Upper lobe of left lung (tissue), 6 donors: ENCODE measurements around the gene LRRK1. TPM values are rescaled to one million over a fixed set of nuclear protein-coding genes. Genes with fewer than 3 reads are reported as not detected.

ENCODE experiments used
- ATAC-seq, 2 donors: fragments of 200-7000 bp; cut with Tn5 transposase; one replicate each; pipeline ENCODE4 v1.9.1; 2022; ENCODE audit warnings: mild to moderate bottlenecking in 2 of 2, moderate library complexity in 2 of 2; ENCODE audit not compliant: low FRiP score in 2 of 2
- DNase-seq, 2 donors: peaks; one replicate each; pipeline ENCODE4 v3.0.0-alpha.2; 2019 to 2020
- H3K27ac ChIP-seq, 4 donors: fragments of 200-600 bp; sonication (generic); one replicate each; pipeline ENCODE4 v1.5.1; 2016 to 2019
- H3K27me3 ChIP-seq, 4 donors: fragments of 200-600 bp; sonication (generic); one replicate each; pipeline ENCODE4 v1.5.1; 2017 to 2019
- H3K36me3 ChIP-seq, 4 donors: fragments of 200-600 bp; sonication (generic); one replicate each; pipeline ENCODE4 v1.5.1; 2016 to 2019
- H3K4me1 ChIP-seq, 4 donors: fragments of 200-600 bp; sonication (generic); one replicate each; pipeline ENCODE4 v1.5.1; 2018 to 2019
- H3K4me3 ChIP-seq, 4 donors: fragments of 200-600 bp; sonication (generic); one replicate each; pipeline ENCODE4 v1.5.1; 2017 to 2019; ENCODE audit warnings: mild to moderate bottlenecking in 2 of 4, moderate library complexity in 1 of 4
- H3K9me3 ChIP-seq, 4 donors: fragments of 200-600 bp; sonication (generic); one replicate each; pipeline ENCODE4 v1.5.1; 2018 to 2019
- EP300 ChIP-seq, 4 donors: sonication (generic); formaldehyde crosslinking; IDR thresholded peaks; one replicate each; pipeline ENCODE4 v1.5.1; 2017; ENCODE audit warnings: antibody characterized with exemption in 4 of 4, control low read depth in 2 of 4
- POLR2A ChIP-seq, 4 donors: fragments of 450-650 bp; IDR thresholded peaks; one replicate each; pipeline ENCODE4 v1.5.1; 2016 to 2017; ENCODE audit warnings: antibody characterized with exemption in 4 of 4, mild to moderate bottlenecking in 2 of 4
- POLR2AphosphoS5 ChIP-seq, 2 donors: sonication (generic); formaldehyde crosslinking; IDR thresholded peaks; one replicate each; pipeline ENCODE4 v1.5.1; 2017; ENCODE audit warnings: antibody characterized with exemption in 2 of 2
- WGBS, 2 donors: methylation state at CpG; one replicate each; pipeline ENCODE4 v1.1.5; 2017 to 2018; 5-methylcytosine and 5-hydroxymethylcytosine counted together
- total RNA-seq, 6 donors: library from RNA; depleted of rRNA in 4 of 6; stranded (reverse); fragments of >200 nt in 4 of 6; gene quantifications; one replicate each; pipeline versions ENCODE4 v1.1.0 to v1.2.1, GENCODE V29; 2016 to 2021
- TF ChIP-seq, protein P1 (sequence below), 6 experiments: fragments of 450-650 bp in 4 of 6; fragments of 200-600 bp in 2 of 6; sonication (generic) in 2 of 6; IDR thresholded peaks; one replicate each; pipeline ENCODE4 v1.5.1; 2016 to 2019; ENCODE audit warnings: antibody characterized with exemption in 6 of 6
- donor health status: DM: no; HTN: no; CAD: no; lungs with moderate emphysema.
- donor health status: DM: no; HTN: yes; CAD: no; lungs with severe emphysema.

Gene LRRK1
- total RNA-seq, 6 donors from 2014 or later: 15.0 to 47.1 (median 31.2) TPM

DNA sequence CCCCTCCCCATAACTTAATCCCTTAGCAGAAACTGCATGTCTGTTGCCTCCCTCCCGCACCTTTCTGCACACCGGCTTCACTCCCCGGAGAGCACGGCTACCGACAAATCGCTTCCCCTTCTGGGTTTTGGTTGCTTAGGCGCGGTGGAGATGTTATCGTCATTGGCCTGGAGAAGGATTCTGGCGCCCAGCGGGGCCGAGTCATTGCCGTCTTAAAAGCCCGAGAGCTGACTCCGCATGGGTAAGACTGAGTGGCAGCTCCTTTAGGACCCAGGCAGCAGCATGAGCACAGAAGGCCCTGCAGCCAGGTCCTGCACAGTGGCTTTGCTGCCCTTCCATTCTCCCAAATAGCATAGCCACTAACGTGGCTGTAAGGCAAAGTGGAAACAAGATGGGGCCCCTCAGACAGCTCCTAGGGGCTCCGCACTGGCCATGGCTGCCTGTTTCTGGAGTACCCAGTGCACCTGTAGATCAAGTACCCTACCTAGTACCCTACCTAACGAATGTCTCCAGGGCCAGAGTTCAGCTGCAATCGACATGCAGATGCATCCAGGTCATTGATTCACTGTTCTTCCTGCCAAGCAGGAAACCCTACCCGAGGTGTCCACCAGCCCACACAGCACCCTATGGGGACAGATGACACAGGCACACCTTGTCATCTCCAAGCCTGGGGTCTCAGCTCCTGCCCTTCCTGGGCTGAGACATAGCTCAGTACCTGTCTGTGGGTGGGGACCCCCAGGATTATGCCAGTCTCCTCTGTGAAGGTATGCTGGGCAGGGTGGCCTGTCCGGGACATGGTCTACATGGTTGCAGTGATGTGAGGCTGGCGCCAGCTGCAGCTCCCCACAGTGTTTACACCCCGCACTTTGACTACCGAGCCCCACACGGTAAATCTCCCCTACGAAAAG is 147.6 kb downstream of the LRRK1 start:
- H3K4me1 ChIP-seq: peaks cover 11 to 20% (median 17%) of the 10 kb centered on the region in 4 donors
- H3K27me3 ChIP-seq: no peaks in the 10 kb centered on the region
- H3K36me3 ChIP-seq: peaks cover 0 to 41% (median 22%) of the 10 kb centered on the region in 4 donors
- no peak overlapping the region for H3K27ac ChIP-seq
- DNase-seq (no peak), ATAC-seq (no peak)
- TF ChIP-seq EP300 (IDR thresholded peaks at IDR 0.05) (no peak), POLR2A (IDR thresholded peaks at IDR 0.05) (no peak), POLR2AphosphoS5 (IDR thresholded peaks at IDR 0.05) (no peak)
- TF ChIP-seq, protein P1, sequence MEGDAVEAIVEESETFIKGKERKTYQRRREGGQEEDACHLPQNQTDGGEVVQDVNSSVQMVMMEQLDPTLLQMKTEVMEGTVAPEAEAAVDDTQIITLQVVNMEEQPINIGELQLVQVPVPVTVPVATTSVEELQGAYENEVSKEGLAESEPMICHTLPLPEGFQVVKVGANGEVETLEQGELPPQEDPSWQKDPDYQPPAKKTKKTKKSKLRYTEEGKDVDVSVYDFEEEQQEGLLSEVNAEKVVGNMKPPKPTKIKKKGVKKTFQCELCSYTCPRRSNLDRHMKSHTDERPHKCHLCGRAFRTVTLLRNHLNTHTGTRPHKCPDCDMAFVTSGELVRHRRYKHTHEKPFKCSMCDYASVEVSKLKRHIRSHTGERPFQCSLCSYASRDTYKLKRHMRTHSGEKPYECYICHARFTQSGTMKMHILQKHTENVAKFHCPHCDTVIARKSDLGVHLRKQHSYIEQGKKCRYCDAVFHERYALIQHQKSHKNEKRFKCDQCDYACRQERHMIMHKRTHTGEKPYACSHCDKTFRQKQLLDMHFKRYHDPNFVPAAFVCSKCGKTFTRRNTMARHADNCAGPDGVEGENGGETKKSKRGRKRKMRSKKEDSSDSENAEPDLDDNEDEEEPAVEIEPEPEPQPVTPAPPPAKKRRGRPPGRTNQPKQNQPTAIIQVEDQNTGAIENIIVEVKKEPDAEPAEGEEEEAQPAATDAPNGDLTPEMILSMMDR (IDR thresholded peaks at IDR 0.05): no peak
- H3K4me3 ChIP-seq: no peak overlapping the region
- WGBS, 2 donors: 91 to 92% methylated on average over 25 to 26 of the region's 26 CpGs
- H3K9me3 ChIP-seq: no peaks in the 10 kb centered on the region

DNA sequence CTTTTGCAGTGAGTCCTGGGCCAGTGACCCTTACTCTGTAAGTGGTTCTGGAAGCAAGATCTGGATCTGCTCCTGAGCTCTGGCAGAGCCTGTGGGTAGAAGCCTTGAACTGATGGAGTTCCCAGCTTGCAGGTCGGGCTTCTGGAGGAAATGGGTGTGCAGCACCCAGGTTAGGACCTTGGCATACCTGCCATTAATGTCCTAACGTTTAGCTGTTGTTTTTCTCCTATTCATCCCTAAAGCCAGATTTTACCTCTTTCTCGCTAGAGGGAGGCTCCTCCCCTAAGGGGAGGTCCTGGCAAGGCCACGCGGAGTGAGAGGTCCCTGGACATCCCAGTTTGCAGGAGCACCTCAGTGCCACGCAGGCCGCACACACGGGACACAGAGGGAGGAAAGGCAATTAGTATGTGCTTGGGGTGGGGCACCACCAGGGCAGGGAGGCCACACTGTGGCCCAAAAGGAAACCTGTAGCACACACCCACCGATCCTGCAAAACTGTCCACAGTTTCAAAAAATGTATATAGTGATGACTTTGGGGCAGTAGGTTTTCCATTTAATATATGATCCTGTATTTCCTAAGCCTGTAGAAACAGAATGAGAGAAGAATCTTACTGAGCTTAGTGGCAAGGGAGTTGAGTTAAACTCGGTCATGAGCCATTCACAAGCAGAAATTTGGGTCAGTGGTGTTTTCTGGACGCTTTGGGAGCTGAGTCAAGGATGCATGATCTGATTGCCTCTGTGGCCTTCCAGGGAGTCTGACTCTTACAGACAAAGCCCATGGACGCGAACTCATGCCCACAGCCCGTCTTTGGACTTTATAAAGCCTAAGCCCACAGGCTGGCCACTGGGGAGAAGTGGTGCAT is 148.7 kb downstream of the LRRK1 start:
- WGBS, 2 donors: 87 to 95% methylated on average over 13 to 14 of the region's 14 CpGs
- H3K36me3 ChIP-seq: peaks cover 0 to 32% (median 15%) of the 10 kb centered on the region in 4 donors

DNA sequence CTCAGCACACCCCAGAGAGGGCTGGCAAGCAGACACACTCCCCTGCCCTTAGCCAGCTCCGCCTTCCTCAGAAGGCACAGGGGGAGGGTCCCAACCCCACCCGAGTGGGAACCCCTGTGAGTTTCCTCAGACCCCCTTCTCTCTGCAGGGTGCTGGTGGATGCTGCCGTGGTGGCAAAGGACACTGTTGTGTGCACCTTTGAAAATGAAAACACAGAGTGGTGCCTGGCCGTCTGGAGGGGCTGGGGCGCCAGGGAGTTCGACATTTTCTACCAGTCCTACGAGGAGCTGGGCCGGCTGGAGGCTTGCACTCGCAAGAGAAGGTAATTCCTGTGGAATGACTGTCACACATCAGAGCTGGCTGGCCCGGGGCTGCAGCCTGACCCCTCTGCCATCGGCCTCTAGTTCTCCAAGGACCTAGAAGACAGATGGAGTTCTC is 149.4 kb downstream of the LRRK1 start:
- H3K27ac ChIP-seq: peak overlapping the region in 3 of 4 donors; percentile 28 to 51 (median 50)
- H3K4me3 ChIP-seq: no peak overlapping the region
- no peak for DNase-seq
- TF ChIP-seq POLR2A (IDR thresholded peaks at IDR 0.05) (no peak), POLR2AphosphoS5 (IDR thresholded peaks at IDR 0.05) (no peak)
- H3K4me1 ChIP-seq: peaks cover 11 to 20% (median 17%) of the 10 kb centered on the region in 4 donors
- H3K9me3 ChIP-seq: no peaks in the 10 kb centered on the region
- 86 to 89% methylated on average over 4 to 9 of the region's 11 CpGs for WGBS, 2 donors
- no peak for ATAC-seq
- H3K27me3 ChIP-seq: no peaks in the 10 kb centered on the region
- H3K36me3 ChIP-seq: peaks cover 0 to 27% (median 12%) of the 10 kb centered on the region in 4 donors

More for the DNA sequence above, 148.7 kb downstream of the LRRK1 start:
- TF ChIP-seq EP300 (IDR thresholded peaks at IDR 0.05) (no peak), POLR2AphosphoS5 (IDR thresholded peaks at IDR 0.05) (no peak), POLR2A (IDR thresholded peaks at IDR 0.05) (no peak)
- TF ChIP-seq, protein P1 (IDR thresholded peaks at IDR 0.05): no peak
- ATAC-seq (no peak), DNase-seq (no peak)
- Histone ChIP-seq H3K9me3 (no peaks in the 10 kb centered on the region), H3K4me1 (peaks cover 11 to 20% (median 17%) of the 10 kb centered on the region in 4 donors), H3K27me3 (no peaks in the 10 kb centered on the region), H3K27ac (no peak overlapping the region), H3K4me3 (no peak overlapping the region)

DNA sequence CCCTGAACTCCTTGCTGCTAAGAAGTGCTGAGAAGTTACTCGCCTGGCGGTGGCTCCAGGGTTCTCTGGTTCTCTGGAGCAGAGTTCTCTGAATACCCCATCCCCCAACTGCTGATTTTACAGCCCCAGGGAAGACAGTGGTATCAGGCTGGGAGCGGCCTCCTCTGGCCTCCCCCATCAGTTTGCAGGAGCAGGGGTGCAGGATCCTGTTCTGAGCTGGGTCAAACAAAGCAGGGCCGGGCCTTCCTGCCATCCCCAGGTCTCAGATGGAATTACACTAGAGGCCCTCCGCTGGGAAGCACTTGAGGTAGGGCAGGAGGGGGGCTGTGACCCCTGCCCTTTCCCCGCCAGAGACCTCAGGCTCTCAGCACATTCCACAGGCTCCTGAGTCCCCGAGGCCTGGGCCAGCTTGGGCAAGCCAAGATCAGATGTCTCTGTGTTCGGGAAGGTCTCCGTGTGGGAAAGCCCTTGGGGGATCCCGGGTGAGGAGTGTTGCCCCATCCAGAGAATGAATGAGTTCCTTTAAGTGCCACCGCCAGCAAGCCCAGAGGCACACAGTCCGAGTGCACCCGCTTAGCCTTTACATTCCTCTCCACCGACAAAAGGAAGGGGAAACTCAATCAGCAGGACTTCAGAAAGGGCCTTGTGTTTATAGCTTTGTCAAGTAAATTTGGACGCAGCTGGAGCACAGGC is 149.9 kb downstream of the LRRK1 start:
- peak overlapping the region; percentile 6 to 51 (median 39) for H3K27ac ChIP-seq
- H3K36me3 ChIP-seq: peaks cover 0 to 23% (median 9%) of the 10 kb centered on the region in 4 donors

More for the DNA sequence above, 149.9 kb downstream of the LRRK1 start:
- WGBS, 2 donors: 66 to 69% methylated on average over 14 to 15 of the region's 15 CpGs
- ATAC-seq: peak; percentile 16 to 21
- Histone ChIP-seq H3K9me3 (no peaks in the 10 kb centered on the region), H3K27me3 (no peaks in the 10 kb centered on the region), H3K4me3 (no peak overlapping the region), H3K4me1 (peaks cover 11 to 20% (median 17%) of the 10 kb centered on the region in 4 donors)
- TF ChIP-seq POLR2AphosphoS5 (IDR thresholded peaks at IDR 0.05): no peak
- TF ChIP-seq, protein P1 (IDR thresholded peaks at IDR 0.05): peak in 1 of 6 experiments; percentile 14
- no peak for DNase-seq
